Superior temporal gyrus (tissue), 1 donor: ENCODE results near the gene SYCE1L.
"Not testable (repeated sequence)": the region's sequence is repeated elsewhere in the genome, so short reads cannot be mapped to it uniquely, and the experiment has no call there.

Experiments used
- DNase-seq: peaks from one replicate; pipeline ENCODE4 v3.0.0-alpha.2; 2016; ENCODE audit errors: extremely low spot score

Gene SYCE1L

DNA sequence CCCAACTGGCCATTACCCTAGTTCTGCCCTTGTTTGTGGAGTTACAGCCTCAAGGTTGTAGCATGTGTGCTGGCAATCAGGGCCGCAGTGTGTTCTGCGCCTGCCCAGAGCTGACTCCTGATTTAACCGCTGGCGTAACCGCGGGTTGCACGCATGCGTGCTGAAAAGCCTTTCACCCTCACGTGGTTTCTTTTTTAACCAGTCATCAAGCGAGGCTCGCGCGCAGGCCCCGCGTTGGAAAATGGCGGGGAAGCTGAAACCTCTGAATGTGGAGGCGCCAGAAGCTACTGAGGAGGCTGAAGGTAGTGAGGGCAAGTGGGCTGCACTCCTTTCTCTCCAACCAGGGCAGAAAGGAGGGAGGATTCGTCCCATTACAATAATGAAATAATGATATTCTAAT, at the start of gene SYCE1L:
SYCE1L (plus strand) TSS at position 198 of the 400 bp plus-strand sequence; CDS start at position 242, 44 bp downstream.
- no peak for DNase-seq

DNA sequence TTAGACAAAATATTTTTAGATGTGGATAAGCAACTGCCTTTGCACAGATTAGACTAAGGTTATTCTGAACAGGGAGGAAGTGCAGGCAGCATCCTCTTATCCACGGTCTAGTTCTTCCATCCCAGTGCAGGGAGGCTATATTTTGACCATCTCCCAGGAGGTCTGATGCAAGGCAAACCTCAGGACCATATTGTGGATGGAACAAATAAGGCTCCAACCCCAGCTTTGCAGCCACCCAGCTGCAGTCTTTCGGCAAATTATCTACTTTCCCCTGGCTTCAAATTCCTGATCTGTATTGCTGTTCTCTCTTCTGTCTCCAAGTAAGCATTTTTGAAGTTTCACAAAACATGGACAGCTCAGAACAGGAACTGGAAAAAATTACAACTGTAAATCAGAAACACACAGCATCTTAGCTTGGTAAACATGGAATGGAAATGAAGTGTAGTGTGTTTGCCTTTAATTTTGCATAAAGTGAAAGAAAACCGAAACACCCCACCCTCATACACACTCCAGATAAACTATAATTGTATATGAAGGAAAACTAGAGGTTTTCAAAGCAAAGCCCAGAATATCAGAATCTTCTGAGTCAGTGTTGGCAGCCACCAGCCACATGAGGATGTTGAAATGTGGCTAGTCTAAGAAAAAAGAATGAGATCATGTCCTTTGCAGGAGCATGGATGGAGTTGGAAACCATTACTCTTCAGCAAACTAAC, 41.7 kb upstream of the SYCE1L start:
- DNase-seq = peak; percentile 38

- DNase-seq = peak; percentile 20
These were observed 40.9 kb upstream of the SYCE1L start for GRCh38 chr16:77158293-77158692.

DNA sequence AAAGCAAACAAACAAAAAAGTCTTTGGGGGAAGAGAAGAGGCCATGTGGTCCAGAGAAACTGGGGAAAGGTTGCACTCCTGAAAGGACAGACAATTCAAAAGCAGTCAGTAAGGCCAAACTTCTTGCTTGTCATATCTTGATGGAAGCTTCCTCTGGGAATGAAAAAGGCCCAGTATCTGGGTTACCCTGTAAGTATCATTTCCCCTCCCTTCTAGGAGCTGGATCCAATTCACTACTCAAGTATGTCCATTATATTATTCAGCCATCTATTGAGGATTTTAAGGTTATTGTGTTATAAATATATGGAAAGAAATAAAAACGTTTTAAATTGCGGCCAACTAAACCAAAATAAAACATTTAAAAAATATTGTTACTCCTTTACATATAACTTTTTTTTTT, 34.2 kb upstream of the SYCE1L start:
- DNase-seq = no peak

GRCh38 chr16:77165536-77166236, 33.5 kb upstream of the SYCE1L start:
- DNase-seq = not testable (repeated sequence)

DNA sequence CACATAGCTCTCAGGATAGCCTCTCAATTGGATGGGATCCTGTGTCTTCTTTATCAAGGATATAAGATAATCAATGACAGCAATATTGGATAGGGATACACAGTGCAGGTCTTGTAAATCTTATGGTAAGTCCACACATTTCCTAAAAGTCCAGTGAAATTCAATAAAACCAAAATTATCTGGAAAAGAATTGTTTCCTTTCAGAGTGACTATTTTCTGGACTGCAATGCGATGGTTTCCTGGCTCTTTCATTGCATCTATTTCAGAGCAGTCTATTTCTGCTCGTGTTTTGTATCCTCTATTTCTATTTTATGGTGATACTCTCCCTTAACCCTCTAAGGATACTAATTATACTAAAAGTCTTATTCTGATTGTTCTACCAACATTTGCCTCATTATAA, 32.5 kb upstream of the SYCE1L start:
- no peak for DNase-seq

DNA sequence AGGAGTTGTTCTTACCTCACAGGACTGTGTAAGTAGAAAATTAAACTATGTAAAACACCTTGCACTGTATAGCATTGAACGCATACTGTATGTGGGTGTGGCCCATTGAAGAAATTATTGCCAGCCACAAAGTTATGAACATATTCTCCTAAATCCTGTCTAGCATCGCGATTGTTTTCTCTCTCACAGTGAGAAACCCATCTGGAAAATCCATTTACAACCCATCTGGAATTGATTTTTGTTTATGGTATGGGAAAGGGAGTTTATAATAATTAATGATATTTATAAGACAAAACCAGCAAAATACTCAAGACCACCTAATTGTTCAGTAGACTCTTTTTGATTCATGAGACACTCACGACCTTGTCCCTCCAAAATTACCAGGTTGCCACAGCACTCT, 30.3 kb upstream of the SYCE1L start:
- no peak for DNase-seq

DNA sequence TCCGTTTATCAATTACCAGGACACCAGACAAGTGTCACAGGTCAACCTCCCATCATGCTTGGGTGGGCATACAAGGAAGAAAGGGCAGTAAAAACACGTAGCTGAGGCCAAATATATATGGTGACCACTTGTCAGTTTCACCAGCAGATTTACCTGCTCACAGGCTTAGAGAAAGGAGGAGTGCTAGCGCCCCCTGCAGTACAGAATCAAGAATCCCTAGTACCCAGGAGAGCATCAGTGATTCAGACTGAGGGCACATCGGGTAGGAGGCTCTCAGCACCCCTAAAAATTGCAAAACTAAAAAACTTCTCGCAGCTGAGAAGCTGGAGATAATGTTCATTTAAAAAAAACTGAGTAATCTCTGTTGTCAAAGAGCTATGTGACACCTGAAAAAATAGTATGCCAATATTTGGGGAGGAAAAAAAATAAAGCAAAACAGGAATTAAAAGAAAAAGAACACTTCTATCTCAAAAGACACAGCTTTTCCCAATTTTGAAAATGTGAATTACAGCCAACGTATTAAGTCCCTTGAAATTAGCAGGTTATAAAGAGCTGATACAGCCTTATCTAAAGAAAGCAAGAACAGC, 29.5 kb upstream of the SYCE1L start:
- peak; percentile 61 for DNase-seq

DNA sequence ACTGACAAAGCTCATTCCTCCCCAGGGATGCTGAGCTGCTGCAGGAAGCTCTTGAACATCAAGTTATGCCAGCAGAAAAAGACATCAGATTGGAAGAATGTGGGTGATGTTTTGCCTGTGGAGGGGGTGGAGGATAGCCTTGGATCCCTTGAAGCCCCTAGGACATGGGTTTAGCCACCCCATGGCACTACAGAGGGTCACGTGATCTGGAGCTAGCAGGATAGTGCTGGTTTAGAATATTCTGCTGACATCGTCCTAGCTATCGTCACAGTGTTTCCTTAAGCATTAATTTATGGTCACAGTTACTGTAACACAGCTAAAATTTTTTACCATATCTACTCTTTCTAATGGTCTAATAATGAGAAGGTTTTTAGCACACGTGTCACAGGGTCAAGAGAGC, 28.4 kb upstream of the SYCE1L start:
- no peak for DNase-seq

GRCh38 chr16:77171745-77172635, 27.2 kb upstream of the SYCE1L start:
- peak; percentile 90 for DNase-seq

DNA sequence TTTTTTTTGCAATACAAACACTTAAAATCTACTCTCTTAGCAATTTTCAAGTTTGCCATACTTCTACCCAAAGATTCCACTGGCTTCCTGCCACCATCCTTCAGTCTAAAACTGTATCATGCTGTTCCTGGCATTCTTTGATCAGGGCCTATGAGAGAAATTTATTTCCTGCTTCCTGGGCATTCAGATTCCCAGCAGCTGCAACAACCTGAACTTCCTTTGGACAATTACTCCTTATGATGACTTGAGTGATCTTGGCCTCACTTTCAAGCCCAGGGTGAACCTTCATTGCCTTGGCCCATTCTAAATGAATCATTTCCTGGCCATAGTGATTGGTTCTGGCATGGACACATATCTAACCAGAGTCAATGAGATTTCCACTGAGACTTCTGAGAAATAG, 26.3 kb upstream of the SYCE1L start:
- no peak for DNase-seq

- no peak for DNase-seq
These were observed 16.1 kb upstream of the SYCE1L start for GRCh38 chr16:77183137-77183536.

DNA sequence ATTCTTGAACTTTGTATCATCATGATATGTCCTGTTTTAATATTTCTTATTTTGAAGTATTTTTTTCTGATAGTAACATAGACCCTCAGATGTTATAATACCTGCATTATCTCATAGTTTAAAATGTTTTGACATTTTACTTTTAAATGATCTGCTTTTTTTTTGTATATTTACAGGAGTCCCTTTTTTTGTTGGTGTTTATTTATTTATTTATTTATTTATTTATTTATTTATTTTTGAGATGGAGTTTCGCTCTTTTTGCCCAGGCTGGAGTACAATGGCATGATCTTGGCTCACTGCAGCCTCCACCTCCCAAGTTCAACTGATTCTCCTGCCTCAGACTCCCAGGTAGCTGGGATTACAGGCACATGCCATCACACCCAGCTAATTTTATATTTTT, 12.9 kb upstream of the SYCE1L start:
- DNase-seq = not testable (repeated sequence)

DNA sequence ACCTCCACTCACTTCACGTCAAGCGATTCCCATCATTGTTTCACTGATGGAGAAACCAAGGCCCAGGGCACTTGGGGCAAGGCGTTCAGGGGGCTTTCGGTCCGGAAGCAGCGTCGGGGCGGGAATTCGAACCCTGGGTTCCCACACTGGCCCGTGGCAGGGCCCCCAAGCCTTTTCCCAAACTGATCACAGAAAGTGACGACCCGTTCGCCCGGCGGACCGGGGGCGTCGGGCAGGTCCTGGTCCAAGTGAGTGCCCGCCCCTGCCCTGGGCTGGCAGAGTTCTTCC, 9.1 kb upstream of the SYCE1L start:
- no peak for DNase-seq

DNA sequence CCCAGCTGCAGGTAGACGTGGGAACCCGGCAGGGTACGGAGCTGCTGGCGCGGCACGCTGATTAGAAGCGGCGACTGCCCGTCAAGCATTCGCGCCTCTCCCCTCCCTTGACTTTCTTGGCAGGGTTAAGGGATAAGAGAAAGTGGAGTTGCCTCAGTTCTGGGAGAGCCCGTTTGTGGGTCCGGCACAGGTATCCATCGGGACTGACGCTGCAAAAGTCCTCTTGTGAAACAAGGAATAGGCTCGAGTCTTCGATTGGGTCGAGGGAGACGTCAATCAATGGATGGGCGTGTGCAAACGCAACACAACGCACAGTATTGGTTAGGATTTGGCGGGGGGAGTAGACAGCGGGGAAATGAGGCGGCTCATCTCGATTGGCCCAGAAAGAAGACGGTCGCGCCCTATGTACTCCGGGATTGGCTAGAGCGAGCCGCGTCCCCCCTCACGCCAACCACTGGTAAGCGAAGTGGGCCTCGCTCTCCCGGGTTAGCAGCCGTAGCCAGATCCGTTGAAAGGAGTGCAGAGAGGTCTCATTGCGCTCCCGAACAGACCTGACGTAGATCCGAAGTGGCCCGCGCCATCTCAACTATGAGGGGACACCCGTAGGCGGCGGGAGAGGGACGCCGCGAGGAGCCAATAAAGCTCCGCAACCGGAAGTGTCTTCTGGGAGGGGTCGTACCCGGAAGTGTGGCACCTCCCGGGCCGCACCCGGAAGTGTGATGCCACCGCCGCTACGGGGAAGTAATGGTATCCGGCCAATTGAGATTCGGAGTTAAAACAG, 8.5 kb upstream of the SYCE1L start, which contains the start of gene MON1B:
MON1B (plus strand) TSS at position 713 of the 781 bp plus-strand sequence. CDS start 296 bp downstream, outside the sequence.
- peak; percentile 99 for DNase-seq

DNA sequence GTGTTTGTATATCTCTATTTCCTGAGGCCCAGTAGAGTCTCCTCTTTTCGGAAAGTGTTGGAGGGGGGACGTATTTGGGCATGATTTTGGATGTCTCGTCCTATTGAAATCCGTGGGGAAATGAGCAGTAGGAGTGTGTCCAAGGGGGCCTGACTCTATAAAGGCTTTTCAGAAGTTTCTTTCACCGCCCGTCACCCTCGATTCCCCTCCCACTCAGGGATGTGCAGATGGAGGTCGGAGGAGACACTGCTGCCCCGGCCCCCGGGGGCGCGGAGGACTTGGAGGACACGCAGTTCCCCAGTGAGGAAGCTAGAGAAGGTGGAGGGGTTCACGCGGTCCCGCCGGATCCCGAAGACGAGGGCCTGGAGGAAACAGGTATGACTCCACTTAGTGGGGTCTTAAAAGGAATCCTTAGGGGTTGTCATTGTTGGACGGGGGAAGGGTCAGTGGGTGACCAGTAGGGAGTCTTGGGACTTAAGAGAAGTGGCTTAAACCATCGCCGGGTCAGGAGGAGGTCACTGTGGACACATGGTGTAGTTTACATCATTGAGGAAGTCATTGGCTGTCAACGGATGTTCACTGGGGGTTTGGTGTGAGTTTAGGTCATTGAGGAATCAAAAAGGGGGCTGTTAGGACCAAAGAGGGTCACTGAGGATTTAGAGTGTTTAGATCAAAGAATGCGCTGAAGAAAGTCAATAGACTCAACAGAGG, 7.8 kb upstream of the SYCE1L start:
- no peak for DNase-seq

- no peak for DNase-seq
These were observed 5.8 kb upstream of the SYCE1L start for GRCh38 chr16:77193377-77193776.

- no peak for DNase-seq
These were observed 4.6 kb upstream of the SYCE1L start for GRCh38 chr16:77194295-77195231.

DNA sequence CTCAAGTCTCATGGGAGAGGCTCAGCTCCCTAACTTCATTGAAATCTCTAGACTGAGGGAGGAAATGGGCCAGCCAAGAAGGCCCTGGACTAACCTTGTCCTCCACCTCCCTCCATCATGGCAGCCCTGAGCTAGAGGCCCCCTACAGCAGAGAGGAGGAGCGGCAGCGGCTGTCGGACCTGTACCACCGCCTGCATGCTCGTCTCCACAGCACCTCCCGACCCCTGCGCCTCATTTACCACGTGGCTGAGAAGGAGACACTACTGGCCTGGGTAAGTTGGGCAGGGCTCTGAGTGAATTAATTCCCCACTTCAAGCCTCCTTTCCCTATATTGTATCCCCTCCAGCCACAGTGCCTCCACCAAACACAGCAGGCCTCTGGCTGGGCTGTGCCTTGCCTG, 3.8 kb upstream of the SYCE1L start:
- no peak for DNase-seq

DNA sequence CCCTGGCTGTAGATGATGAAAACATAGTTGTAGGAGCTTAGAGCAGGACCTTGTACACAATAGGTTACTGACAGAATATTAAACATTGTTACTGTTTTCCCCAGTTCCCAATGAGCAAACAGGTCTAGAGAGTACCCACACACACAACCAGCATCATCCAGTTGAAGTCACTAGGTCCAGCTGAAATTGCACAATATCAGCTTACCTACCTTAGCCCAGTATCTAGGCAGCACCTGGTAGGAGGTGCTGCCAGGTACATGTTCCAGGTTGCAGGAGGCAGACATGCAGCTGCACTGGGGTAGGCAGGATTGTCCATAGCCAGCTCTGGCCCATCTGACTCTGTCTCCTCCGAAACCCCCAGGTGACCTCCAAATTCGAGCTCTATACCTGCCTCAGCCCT, 1.5 kb upstream of the SYCE1L start:
- no peak for DNase-seq
